HepG2 (cell line): Measurements from ENCODE around the gene ITSN2. TPM values are rescaled to one million over a fixed set of nuclear protein-coding genes. Genes with fewer than 3 reads are reported as not detected.
A peak's percentile ranks its signal among the peaks of the same experiment; 100 is the strongest.

Source experiments
- ATAC-seq: fragments of 200-7000 bp; cut with Tn5 transposase; 3 replicates; pipeline ENCODE4 v1.9.1; 2020; ENCODE audit warnings: mild to moderate bottlenecking, moderate library complexity
- BruUV-seq: library from RNA; stranded (reverse); fragments of 400-500 nt; replicated peaks from 2 replicates; lab custom pipeline; 2021; lab: Mats Ljungman, UMichigan
- CTCF ChIA-PET: fragments of 300-600 bp; formaldehyde crosslinking; extraction: SDS; loops from one replicate; lab custom pipeline; 2021; ENCODE audit warnings: low total read pairs, inconsistent platforms, low intra/inter-chr PET ratio; lab: Yijun Ruan, JAX
- POLR2A ChIA-PET: fragments of 350-600 bp; sonication (Branson Sonifier 250); formaldehyde crosslinking; loops from one replicate; lab custom pipeline; 2020; ENCODE audit warnings: antibody characterized with exemption, inconsistent platforms; lab: Yijun Ruan, JAX
- DNase-seq: peaks from one replicate; pipeline ENCODE4 v3.0.0-alpha.2; 2015; ENCODE audit warnings: low spot score
- FAIRE-seq: peaks from 3 replicates; lab custom pipeline; 2011; peaks lifted over from hg19 to GRCh38; lab: Jason Lieb, UNC
- H2AFZ ChIP-seq: one replicate; pipeline ENCODE4 v1.6.1; 2011; ENCODE audit warnings: low read length, inconsistent platforms
- H3K27ac ChIP-seq: fragments of 300-600 bp; 3 replicates; pipeline ENCODE4 v1.8.0; 2011; ENCODE audit warnings: mixed run types, mild to moderate bottlenecking, mixed read lengths, low read length, inconsistent platforms; ENCODE audit not compliant: insufficient read depth; ENCODE audit errors: extremely low read length
- H3K27me3 ChIP-seq, 2 experiments: fragments of 200-600 bp in 1 of 2; 2 replicates in 1 of 2; 3 replicates in 1 of 2; pipeline versions ENCODE4 v1.6.0 to v1.8.0; 2011; ENCODE audit warnings: low read length in 2 of 2, mild to moderate bottlenecking in 2 of 2, moderate library complexity in 2 of 2, inconsistent platforms in 1 of 2; ENCODE audit not compliant: insufficient read depth in 2 of 2, control insufficient read depth in 1 of 2
- H3K36me3 ChIP-seq, 2 experiments: fragments of 200-600 bp in 1 of 2; replicated peaks in 1 of 2; 2 replicates in 1 of 2; 3 replicates in 1 of 2; pipeline versions ENCODE4 v1.5.1 to v1.8.0; 2011; ENCODE audit warnings: low read length in 2 of 2, inconsistent platforms in 1 of 2; ENCODE audit not compliant: insufficient read depth in 2 of 2, control insufficient read depth in 1 of 2
- H3K4me1 ChIP-seq: 2 replicates; pipeline ENCODE4 v1.5.1; 2012; ENCODE audit warnings: low read length, inconsistent platforms; ENCODE audit not compliant: insufficient read depth
- H3K4me2 ChIP-seq: 2 replicates; pipeline ENCODE4 v1.6.0; 2011; ENCODE audit warnings: low read depth, low read length, inconsistent platforms
- H3K4me3 ChIP-seq, 3 experiments: fragments of 200-600 bp in 1 of 3; sonication (generic), shearing (Covaris generic) in 1 of 3; replicated peaks in 1 of 3; 2 replicates each; pipeline ENCODE4 v1.5.1; 2011 to 2016; ENCODE audit warnings: low read length in 3 of 3, inconsistent platforms in 2 of 3, low read depth in 2 of 3, mild to moderate bottlenecking in 2 of 3, control low read depth in 1 of 3, mixed read lengths in 1 of 3; ENCODE audit not compliant: insufficient read depth in 1 of 3
- H3K79me2 ChIP-seq: one replicate; pipeline ENCODE4 v1.6.1; 2011; ENCODE audit warnings: low read length, inconsistent platforms; ENCODE audit not compliant: insufficient read depth
- H3K9ac ChIP-seq: 2 replicates; pipeline ENCODE4 v1.6.0; 2011; ENCODE audit warnings: mild to moderate bottlenecking, low read depth, low read length, inconsistent platforms; ENCODE audit not compliant: insufficient read depth
- H3K9me3 ChIP-seq: 2 replicates; pipeline ENCODE4 v1.5.1; 2012; ENCODE audit warnings: mild to moderate bottlenecking, low read length
- H4K20me1 ChIP-seq: 2 replicates; pipeline ENCODE4 v1.6.0; 2011; ENCODE audit warnings: inconsistent platforms, mild to moderate bottlenecking, low read length, moderate library complexity; ENCODE audit not compliant: insufficient read depth
- MED8 ChIP-seq: sonication (generic); formaldehyde crosslinking; IDR thresholded peaks from 2 replicates; pipeline ENCODE4 v1.8.1; 2023; ENCODE audit warnings: mild to moderate bottlenecking, missing genetic modification reagents; ENCODE audit not compliant: insufficient replicate concordance
- NFKBIZ ChIP-seq: IDR thresholded peaks from 2 replicates; pipeline ENCODE4 v1.6.1; 2018; ENCODE audit warnings: missing genetic modification reagents, missing compliant biosample characterization
- PHF8 ChIP-seq: sonication (generic); formaldehyde crosslinking; IDR thresholded peaks from 2 replicates; pipeline ENCODE4 v1.5.0; 2020; ENCODE audit warnings: missing genetic modification reagents
- RBM22 ChIP-seq: fragments of 200-400 bp; formaldehyde crosslinking; optimal IDR thresholded peaks from 2 replicates; pipeline ENCODE3; 2017; ENCODE audit warnings: mild to moderate bottlenecking, low read length, moderate library complexity
- SRY ChIP-seq: sonication (generic); formaldehyde crosslinking; IDR thresholded peaks from 2 replicates; pipeline ENCODE4 v1.8.0; 2022; ENCODE audit warnings: mild to moderate bottlenecking, missing genetic modification reagents
- TBX3 ChIP-seq: fragments of 450-650 bp; IDR thresholded peaks from 2 replicates; pipeline ENCODE4 v1.6.1; 2017; ENCODE audit warnings: antibody characterized with exemption, mild to moderate bottlenecking, inconsistent platforms, borderline replicate concordance
- ZMYM2 ChIP-seq: sonication (generic); formaldehyde crosslinking; IDR thresholded peaks from 2 replicates; pipeline ENCODE4 v1.8.0; 2022; ENCODE audit warnings: mild to moderate bottlenecking, missing genetic modification reagents
- ZNF30 ChIP-seq: sonication (generic); formaldehyde crosslinking; IDR thresholded peaks from 2 replicates; pipeline ENCODE4 v1.5.0; 2020; ENCODE audit warnings: mild to moderate bottlenecking, missing genetic modification reagents
- ZNF678 ChIP-seq: sonication (generic); formaldehyde crosslinking; IDR thresholded peaks from 2 replicates; pipeline ENCODE4 v1.4.0; 2020; ENCODE audit warnings: mild to moderate bottlenecking, missing genetic modification reagents
- ZNF724P ChIP-seq: sonication (generic); formaldehyde crosslinking; IDR thresholded peaks from 2 replicates; pipeline ENCODE4 v1.8.0; 2022; ENCODE audit warnings: missing genetic modification reagents, borderline replicate concordance
- WGBS: methylation state at CpG from one replicate; pipeline ENCODE4 v1.1.6; 2017; ENCODE audit warnings: low lambda C conversion rate; 5-methylcytosine and 5-hydroxymethylcytosine counted together
- in situ Hi-C: cut with HindIII; loops from 2 replicates; pipeline ENCODE4 v1.10.0; 2017; ENCODE audit warnings: low pct_unique_long_range_greater_than_20kb; ENCODE audit not compliant: extremely low pct_ligation_motif_present
- intact Hi-C: fragments of 100-400 bp; cut with micrococcal nuclease; formaldehyde crosslinking; loops from one replicate; pipeline ENCODE4 v1.10.0; 2022; ENCODE audit not compliant: unreplicated experiment
- polyA plus RNA-seq, 8 experiments: library from polyadenylated mRNA; depleted of rRNA in 3 of 8; stranded (reverse) in 7 of 8; unstranded in 1 of 8; fragments of >200 nt; fragmentation: Illumina TruSeq in 4 of 8; extraction: Trizol in 4 of 8; gene quantifications; 2 replicates each; pipeline versions ENCODE4 v1.2.1 to v1.2.3, GENCODE V29; 2011 to 2016; ENCODE audit warnings: low read depth in 4 of 8, missing spikeins in 1 of 8, mixed read lengths in 1 of 8; ENCODE audit not compliant: insufficient read depth in 1 of 8
- total RNA-seq, 5 experiments: library from RNA; depleted of rRNA; stranded (reverse); fragments of >200 nt; fragmentation: Illumina TruSeq; extraction: Trizol; gene quantifications; 2 replicates each; pipeline ENCODE4 v1.2.3, GENCODE V29; 2016; ENCODE audit warnings: low read depth in 1 of 5
- TF ChIP-seq, protein P1 (sequence below): sonication (generic); IDR thresholded peaks from 2 replicates; pipeline ENCODE4 v1.6.1; 2016; ENCODE audit warnings: low read depth, borderline replicate concordance

ITSN2 gene
- total and polyA plus RNA-seq, 2 of the 13 experiments (the other 11 are each of a cell fraction or from before 2014, with no cell fraction given) = 26.0 to 26.6 TPM

DNA sequence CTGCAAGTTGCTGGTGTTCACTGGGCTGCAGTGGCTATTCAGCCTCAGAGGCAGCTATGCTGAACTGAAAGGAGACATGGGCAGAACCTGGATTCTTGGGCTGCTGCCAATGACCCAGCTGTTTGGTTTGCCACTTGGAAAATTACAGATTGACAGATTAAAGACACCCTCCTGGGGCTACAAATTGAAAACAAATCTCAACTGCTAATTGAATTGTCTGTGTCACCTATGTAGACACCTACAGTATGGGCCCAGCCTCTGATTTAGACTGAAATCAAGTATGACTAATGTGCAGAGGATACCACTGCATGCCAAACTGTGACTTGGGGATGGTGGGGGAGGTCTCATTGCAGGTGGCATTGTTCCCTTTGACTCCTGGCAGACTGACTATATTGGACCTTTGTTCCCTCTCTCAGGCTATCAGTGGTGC is 42.8 kb downstream of the ITSN2 start:
- TF ChIP-seq SRY (CRISPR knock-in tag) = no peak
- no peak for TF ChIP-seq ZNF30
- TF ChIP-seq NFKBIZ (CRISPR knock-in tag) = no peak
- no peak for TF ChIP-seq PHF8 (CRISPR knock-in tag)
- TF ChIP-seq, protein P1, sequence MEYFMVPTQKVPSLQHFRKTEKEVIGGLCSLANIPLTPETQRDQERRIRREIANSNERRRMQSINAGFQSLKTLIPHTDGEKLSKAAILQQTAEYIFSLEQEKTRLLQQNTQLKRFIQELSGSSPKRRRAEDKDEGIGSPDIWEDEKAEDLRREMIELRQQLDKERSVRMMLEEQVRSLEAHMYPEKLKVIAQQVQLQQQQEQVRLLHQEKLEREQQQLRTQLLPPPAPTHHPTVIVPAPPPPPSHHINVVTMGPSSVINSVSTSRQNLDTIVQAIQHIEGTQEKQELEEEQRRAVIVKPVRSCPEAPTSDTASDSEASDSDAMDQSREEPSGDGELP = peak; percentile 36; the same call in 1 of the 2 replicates
- no peak for TF ChIP-seq MED8 (CRISPR knock-in tag)
- no peak for TF ChIP-seq ZMYM2 (CRISPR knock-in tag)
- TF ChIP-seq TBX3 = no peak
- no TSS peak for BruUV-seq

DNA sequence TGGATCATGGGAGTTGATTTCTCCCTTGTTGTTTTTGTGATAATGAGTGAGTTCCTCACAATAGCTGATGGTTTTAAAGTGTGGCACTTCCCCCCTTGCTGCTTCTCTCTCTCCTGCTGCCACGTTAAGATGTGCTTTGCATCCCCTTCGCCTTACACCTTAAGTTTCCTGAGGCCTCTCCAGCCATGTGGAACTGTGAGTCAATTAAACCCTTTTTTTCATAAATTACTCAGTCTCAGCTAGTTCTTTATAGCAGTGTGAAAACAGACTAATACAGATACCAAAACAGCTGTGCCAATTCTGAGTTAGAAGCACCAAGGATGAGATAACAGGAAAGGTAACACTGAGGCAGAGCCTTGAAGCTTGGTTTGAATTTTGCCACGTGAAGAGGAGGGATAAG is 44.7 kb downstream of the ITSN2 start:
- ChIA-PET CTCF (no interaction called here), POLR2A (no interaction called here)
- FAIRE-seq (no peak), DNase-seq (no peak), ATAC-seq (no peak)
- Histone ChIP-seq H3K4me1 (peaks cover 11% of the 10 kb centered on the region), H3K9ac (no peak overlapping the region), H3K27me3 (no peaks in the 10 kb centered on the region), H3K27ac (no peak overlapping the region), H3K4me3 (no peak overlapping the region), H4K20me1 (no peaks in the 10 kb centered on the region; the same call in 1 of the 2 replicates), H3K9me3 (no peaks in the 10 kb centered on the region), H3K36me3 (peaks cover 0 to 3% of the 10 kb centered on the region in 2 experiments; a peak in 1 of 5 replicates), H3K79me2 (no peaks in the 10 kb centered on the region), H3K4me2 (no peak overlapping the region), H2AFZ (no peak overlapping the region)
- WGBS = 98% methylated on average over 3 of the region's 3 CpGs
- no TSS peak for BruUV-seq
- in situ Hi-C loops (no loop called here), intact Hi-C loops (no loop called here)
- TF ChIP-seq ZNF678 (CRISPR knock-in tag) (no peak), RBM22 (peak; percentile 21), ZNF724P (CRISPR knock-in tag) (no peak)

More for the DNA sequence above, 42.8 kb downstream of the ITSN2 start:
- in situ Hi-C loops = no loop called here
- Histone ChIP-seq H3K4me3 (no peak overlapping the region), H3K9ac (no peak overlapping the region), H3K4me1 (peaks cover 11% of the 10 kb centered on the region), H4K20me1 (no peaks in the 10 kb centered on the region; the same call in 1 of the 2 replicates), H3K27me3 (no peaks in the 10 kb centered on the region), H3K79me2 (no peaks in the 10 kb centered on the region), H3K9me3 (no peaks in the 10 kb centered on the region), H3K36me3 (no peaks in the 10 kb centered on the region), H3K4me2 (no peak overlapping the region), H2AFZ (no peak overlapping the region), H3K27ac (no peak overlapping the region)
- peak; percentile 63 for ATAC-seq
- POLR2A ChIA-PET = no interaction called here
- CTCF ChIA-PET = no interaction called here
- FAIRE-seq = no peak
- DNase-seq = peak; percentile 14
- intact Hi-C loops = no loop called here
